H9 (cell line): ENCODE results near the gene PPL. TPM values are rescaled to one million over a fixed set of nuclear protein-coding genes. Genes with fewer than 3 reads are reported as not detected.

Experiments used
- DNase-seq: peaks from one replicate; pipeline ENCODE4 v3.0.0-alpha.2; 2017
- H2AFZ ChIP-seq: one replicate; pipeline ENCODE4 v1.6.1; 2013; ENCODE audit warnings: mild to moderate bottlenecking, low read length, control low read depth, moderate library complexity
- H2AK5ac ChIP-seq: 2 replicates; pipeline ENCODE4 v1.6.1; 2013; ENCODE audit warnings: low read length, control low read depth, mixed read lengths; ENCODE audit not compliant: insufficient read length
- H2BK120ac ChIP-seq: one replicate; pipeline ENCODE4 v1.6.1; 2013; ENCODE audit warnings: low read depth, mild to moderate bottlenecking, low read length, control low read depth, inconsistent platforms; ENCODE audit not compliant: poor library complexity, severe bottlenecking
- H2BK12ac ChIP-seq: 2 replicates; pipeline ENCODE4 v1.6.1; 2013; ENCODE audit warnings: low read length, control low read depth, mixed read lengths, low read depth; ENCODE audit not compliant: insufficient read length
- H2BK15ac ChIP-seq: 2 replicates; pipeline ENCODE4 v1.6.1; 2013; ENCODE audit warnings: low read depth, low read length, control low read depth
- H2BK20ac ChIP-seq: one replicate; pipeline ENCODE4 v1.6.1; 2013; ENCODE audit warnings: low read depth, mild to moderate bottlenecking, low read length, control low read depth, inconsistent platforms; ENCODE audit not compliant: poor library complexity, severe bottlenecking
- H2BK5ac ChIP-seq: 2 replicates; pipeline ENCODE4 v1.6.1; 2013; ENCODE audit warnings: low read length, control low read depth, mixed read lengths; ENCODE audit not compliant: insufficient read length
- H3K14ac ChIP-seq: 2 replicates; pipeline ENCODE4 v1.6.1; 2013; ENCODE audit warnings: low read length, control low read depth; ENCODE audit not compliant: insufficient read depth
- H3K18ac ChIP-seq: 2 replicates; pipeline ENCODE4 v1.6.1; 2013; ENCODE audit warnings: low read depth, mild to moderate bottlenecking, mixed read lengths, low read length, control low read depth; ENCODE audit not compliant: insufficient read length
- H3K23ac ChIP-seq: 2 replicates; pipeline ENCODE4 v1.6.1; 2013; ENCODE audit warnings: low read length, control low read depth, mixed read lengths, low read depth; ENCODE audit not compliant: insufficient read length
- H3K23me2 ChIP-seq: 2 replicates; pipeline ENCODE4 v1.6.1; 2013; ENCODE audit warnings: low read depth, mild to moderate bottlenecking, mixed read lengths, low read length, control low read depth; ENCODE audit not compliant: insufficient read length, poor library complexity, severe bottlenecking
- H3K27ac ChIP-seq: 2 replicates; pipeline ENCODE4 v1.5.1; 2013; ENCODE audit warnings: low read length, control low read depth, mixed read lengths, low read depth; ENCODE audit not compliant: insufficient read length
- H3K27me3 ChIP-seq: 2 replicates; pipeline ENCODE4 v1.6.1; 2013; ENCODE audit warnings: low read length, control low read depth, inconsistent platforms; ENCODE audit not compliant: insufficient read depth
- H3K4ac ChIP-seq: 2 replicates; pipeline ENCODE4 v1.6.1; 2013; ENCODE audit warnings: low read depth, mild to moderate bottlenecking, control low read depth, inconsistent platforms, low read length, moderate library complexity
- H3K4me1 ChIP-seq: 2 replicates; pipeline ENCODE4 v1.6.1; 2013; ENCODE audit warnings: low read length, control low read depth, inconsistent platforms; ENCODE audit not compliant: insufficient read depth
- H3K4me2 ChIP-seq: 2 replicates; pipeline ENCODE4 v1.6.1; 2013; ENCODE audit warnings: low read length, control low read depth, mixed read lengths; ENCODE audit not compliant: insufficient read length, insufficient read depth
- H3K56ac ChIP-seq: 2 replicates; pipeline ENCODE4 v1.6.1; 2013; ENCODE audit warnings: low read depth, mild to moderate bottlenecking, mixed read lengths, low read length, control low read depth; ENCODE audit not compliant: insufficient read length
- H3K79me1 ChIP-seq: 2 replicates; pipeline ENCODE4 v1.6.1; 2013; ENCODE audit warnings: low read depth, mild to moderate bottlenecking, moderate library complexity, low read length, control low read depth, inconsistent platforms; ENCODE audit not compliant: insufficient read depth, poor library complexity, severe bottlenecking
- H3K79me2 ChIP-seq: 2 replicates; pipeline ENCODE4 v1.6.1; 2013; ENCODE audit warnings: low read length, control low read depth, inconsistent platforms; ENCODE audit not compliant: insufficient read depth
- H3K9ac ChIP-seq: 2 replicates; pipeline ENCODE4 v1.6.1; 2013; ENCODE audit warnings: low read length, control low read depth, mixed read lengths; ENCODE audit not compliant: insufficient read length; ENCODE audit errors: extremely low read depth
- H3K9me3 ChIP-seq: one replicate; pipeline ENCODE4 v1.6.1; 2013; ENCODE audit warnings: low read depth, low read length, inconsistent platforms; ENCODE audit not compliant: control insufficient read depth
- H3T11ph ChIP-seq: one replicate; pipeline ENCODE4 v1.6.1; 2013; ENCODE audit warnings: mild to moderate bottlenecking, low read length, control low read depth, inconsistent platforms
- H4K20me1 ChIP-seq: one replicate; pipeline ENCODE4 v1.6.1; 2013; ENCODE audit not compliant: control insufficient read depth, insufficient read length, insufficient read depth
- H4K5ac ChIP-seq: 2 replicates; pipeline ENCODE4 v1.6.1; 2013; ENCODE audit warnings: low read depth, mild to moderate bottlenecking, mixed read lengths, low read length, control low read depth; ENCODE audit not compliant: insufficient read length
- H4K8ac ChIP-seq: replicated peaks from 2 replicates; pipeline ENCODE4 v1.6.1; 2013; ENCODE audit warnings: low read length, control low read depth, mixed read lengths, low read depth; ENCODE audit not compliant: insufficient read length
- H4K91ac ChIP-seq: 2 replicates; pipeline ENCODE4 v1.6.1; 2013; ENCODE audit warnings: low read depth, mild to moderate bottlenecking, moderate library complexity, mixed read lengths, low read length, control low read depth; ENCODE audit not compliant: insufficient read length
- H3K27ac Mint-ChIP-seq, 3 experiments: 2 replicates in 2 of 3; 3 replicates in 1 of 3; pipeline ENCODE4 v1.8.0; 2020 to 2021; ENCODE audit warnings: mixed read lengths in 3 of 3, mild to moderate bottlenecking in 1 of 3, moderate library complexity in 1 of 3
- H3K27me3 Mint-ChIP-seq: 2 replicates; pipeline ENCODE4 v1.8.0; 2021; ENCODE audit warnings: low read depth, mild to moderate bottlenecking, moderate library complexity, mixed read lengths
- H3K36me3 Mint-ChIP-seq, 3 experiments: 2 replicates in 2 of 3; 3 replicates in 1 of 3; pipeline ENCODE4 v1.8.0; 2020 to 2021; ENCODE audit warnings: low read depth in 3 of 3, mixed read lengths in 3 of 3; ENCODE audit not compliant: insufficient read depth in 1 of 3
- H3K4me1 Mint-ChIP-seq, 2 experiments: 2 replicates each; pipeline ENCODE4 v1.8.0; 2020; ENCODE audit warnings: mixed read lengths in 2 of 2
- H3K4me3 Mint-ChIP-seq, 2 experiments: 2 replicates in 1 of 2; 3 replicates in 1 of 2; pipeline ENCODE4 v1.8.0; 2020 to 2021; ENCODE audit warnings: mild to moderate bottlenecking in 2 of 2, mixed read lengths in 2 of 2, moderate library complexity in 1 of 2
- H3K9me3 Mint-ChIP-seq, 2 experiments: 2 replicates in 1 of 2; 3 replicates in 1 of 2; pipeline ENCODE4 v1.8.0; 2020; ENCODE audit warnings: mild to moderate bottlenecking in 2 of 2, mixed read lengths in 2 of 2, moderate library complexity in 1 of 2
- CTCF ChIP-seq: fragments of 200-600 bp; sonication (generic); conservative IDR thresholded peaks from 3 replicates; pipeline ENCODE4 v1.8.0; 2021; ENCODE audit warnings: antibody characterized with exemption, mild to moderate bottlenecking
- WGBS: extraction: QIAGEN DNeasy Blood & Tissue Kit; methylation state at CpG from one replicate; pipeline ENCODE4 v1.1.7; 2013; ENCODE audit warnings: missing lambda C conversion rate, low lambda C conversion rate, mixed read lengths; ENCODE audit not compliant: insufficient read length; ENCODE audit errors: extremely low coverage; 5-methylcytosine and 5-hydroxymethylcytosine counted together
- total RNA-seq: library from RNA; stranded (reverse); gene quantifications from 2 replicates; pipeline ENCODE4 v1.2.1, GENCODE V29; 2021

Gene PPL
- total RNA-seq, 1 experiment from 2014 or later = 29.2 TPM

- no peak overlapping the region for H2BK20ac ChIP-seq
- no peak overlapping the region for H2AFZ ChIP-seq
- H3K4me3 Mint-ChIP-seq = peak overlapping the region; percentile 80 to 88
- H4K91ac ChIP-seq = no peak overlapping the region
- no peak overlapping the region for H4K5ac ChIP-seq
- no peak for DNase-seq
- WGBS = no CpG with 5 or more reads among the region's 10 CpGs
- TF ChIP-seq CTCF = no peak
- no peak overlapping the region for H3K14ac ChIP-seq
- peaks cover 13% of the 10 kb centered on the region for H3K27me3 Mint-ChIP-seq
- no peak overlapping the region for H3K18ac ChIP-seq
- no peak overlapping the region for H3T11ph ChIP-seq
- no peaks in the 10 kb centered on the region for H3K79me2 ChIP-seq
- H3K79me1 ChIP-seq = no peaks in the 10 kb centered on the region
- H3K27me3 ChIP-seq = no peaks in the 10 kb centered on the region; the same call in 1 of the 2 replicates
- H3K4me1 Mint-ChIP-seq = peaks cover 11 to 28% of the 10 kb centered on the region in 2 experiments
- no peaks in the 10 kb centered on the region; a peak in 1 of 5 replicates for H3K9me3 Mint-ChIP-seq
- H3K23me2 ChIP-seq = peaks cover 4% of the 10 kb centered on the region
- no peak overlapping the region for H3K4ac ChIP-seq
- peak overlapping the region; percentile 25 to 90 (median 34); a peak in 6 of 7 replicates for H3K27ac Mint-ChIP-seq
- no peak overlapping the region for H3K56ac ChIP-seq
- no peaks in the 10 kb centered on the region for H3K9me3 ChIP-seq
- peaks cover 2% of the 10 kb centered on the region; the same call in 1 of the 2 replicates for H3K4me1 ChIP-seq
- no peaks in the 10 kb centered on the region for H4K20me1 ChIP-seq
- H2BK120ac ChIP-seq = no peak overlapping the region
- H4K8ac ChIP-seq = no peak overlapping the region
- H3K36me3 Mint-ChIP-seq = no peaks in the 10 kb centered on the region
- no peak overlapping the region for H3K9ac ChIP-seq
- peak overlapping the region; percentile 40 for H3K4me2 ChIP-seq
- no peak overlapping the region for H3K23ac ChIP-seq
- no peak overlapping the region for H2BK5ac ChIP-seq
- no peak overlapping the region for H2BK12ac ChIP-seq
- no peak overlapping the region for H3K27ac ChIP-seq
- no peak overlapping the region for H2BK15ac ChIP-seq
- H2AK5ac ChIP-seq = no peak overlapping the region
These were observed 20.4 kb upstream of the PPL start for GRCh38 chr16:4957420-4957719.
